22Rv1 (cell line): ENCODE data around the gene TMEM171.
A peak's percentile ranks its signal among the peaks of the same experiment; 100 is the strongest.

Experiments used
- H3K27ac ChIP-seq: fragments of 450-650 bp; 2 replicates; pipeline ENCODE4 v1.5.1; 2017
- ZFX ChIP-seq: fragments of 450-650 bp; IDR thresholded peaks from 2 replicates; pipeline ENCODE4 v1.6.1; 2017; ENCODE audit warnings: antibody characterized with exemption, borderline replicate concordance
- TF ChIP-seq, protein P1 (sequence below): fragments of 450-650 bp; IDR thresholded peaks from 2 replicates; pipeline ENCODE4 v1.5.1; 2017; ENCODE audit warnings: mild to moderate bottlenecking

Gene TMEM171, protein sequence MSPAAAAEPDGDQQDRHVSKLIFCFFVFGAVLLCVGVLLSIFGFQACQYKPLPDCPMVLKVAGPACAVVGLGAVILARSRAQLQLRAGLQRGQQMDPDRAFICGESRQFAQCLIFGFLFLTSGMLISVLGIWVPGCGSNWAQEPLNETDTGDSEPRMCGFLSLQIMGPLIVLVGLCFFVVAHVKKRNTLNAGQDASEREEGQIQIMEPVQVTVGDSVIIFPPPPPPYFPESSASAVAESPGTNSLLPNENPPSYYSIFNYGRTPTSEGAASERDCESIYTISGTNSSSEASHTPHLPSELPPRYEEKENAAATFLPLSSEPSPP

GRCh38 chr5:73120222-73121118, at the start of gene TMEM171:
TMEM171 (plus strand) TSS chr5:73120575; CDS start chr5:73123374, 2,799 bp downstream.
- peak within 1 kb of the TSS; percentile 32; the same call in 1 of the 2 replicates for H3K27ac ChIP-seq
- TF ChIP-seq ZFX: no peak
- TF ChIP-seq, protein P1, sequence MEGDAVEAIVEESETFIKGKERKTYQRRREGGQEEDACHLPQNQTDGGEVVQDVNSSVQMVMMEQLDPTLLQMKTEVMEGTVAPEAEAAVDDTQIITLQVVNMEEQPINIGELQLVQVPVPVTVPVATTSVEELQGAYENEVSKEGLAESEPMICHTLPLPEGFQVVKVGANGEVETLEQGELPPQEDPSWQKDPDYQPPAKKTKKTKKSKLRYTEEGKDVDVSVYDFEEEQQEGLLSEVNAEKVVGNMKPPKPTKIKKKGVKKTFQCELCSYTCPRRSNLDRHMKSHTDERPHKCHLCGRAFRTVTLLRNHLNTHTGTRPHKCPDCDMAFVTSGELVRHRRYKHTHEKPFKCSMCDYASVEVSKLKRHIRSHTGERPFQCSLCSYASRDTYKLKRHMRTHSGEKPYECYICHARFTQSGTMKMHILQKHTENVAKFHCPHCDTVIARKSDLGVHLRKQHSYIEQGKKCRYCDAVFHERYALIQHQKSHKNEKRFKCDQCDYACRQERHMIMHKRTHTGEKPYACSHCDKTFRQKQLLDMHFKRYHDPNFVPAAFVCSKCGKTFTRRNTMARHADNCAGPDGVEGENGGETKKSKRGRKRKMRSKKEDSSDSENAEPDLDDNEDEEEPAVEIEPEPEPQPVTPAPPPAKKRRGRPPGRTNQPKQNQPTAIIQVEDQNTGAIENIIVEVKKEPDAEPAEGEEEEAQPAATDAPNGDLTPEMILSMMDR: no peak

- TF ChIP-seq, protein P1: no peak
- no peak for TF ChIP-seq ZFX
Observed at GRCh38 chr5:73081093-73081492, 39.3 kb upstream of the TMEM171 start.

GRCh38 chr5:73088026-73088425, 32.3 kb upstream of the TMEM171 start:
- no peak overlapping the region for H3K27ac ChIP-seq
- TF ChIP-seq, protein P1: no peak
- no peak for TF ChIP-seq ZFX

More at GRCh38 chr5:73081093-73081492, 39.3 kb upstream of the TMEM171 start:
- H3K27ac ChIP-seq: no peak overlapping the region

DNA sequence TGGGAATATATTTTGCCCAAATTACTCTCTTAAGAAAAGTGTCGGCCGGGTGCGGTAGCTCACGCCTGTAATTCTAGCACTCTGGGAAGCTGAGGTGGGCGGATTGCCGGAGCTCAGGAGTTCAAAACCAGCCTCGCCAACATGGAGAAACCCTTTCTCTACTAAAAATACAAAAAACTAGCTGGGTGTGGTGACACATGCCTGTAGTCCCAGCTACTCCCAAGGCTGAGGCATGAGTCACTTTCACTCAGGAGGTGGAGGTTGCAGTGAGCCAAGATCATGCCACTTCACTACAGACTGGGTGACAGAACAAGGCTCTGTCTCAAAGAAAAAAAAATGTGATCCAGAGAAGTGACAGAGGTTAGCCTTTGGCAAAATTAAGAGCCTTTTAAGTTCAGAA, 26.4 kb upstream of the TMEM171 start:
- no peak overlapping the region for H3K27ac ChIP-seq
- no peak for TF ChIP-seq ZFX
- TF ChIP-seq, protein P1: no peak

DNA sequence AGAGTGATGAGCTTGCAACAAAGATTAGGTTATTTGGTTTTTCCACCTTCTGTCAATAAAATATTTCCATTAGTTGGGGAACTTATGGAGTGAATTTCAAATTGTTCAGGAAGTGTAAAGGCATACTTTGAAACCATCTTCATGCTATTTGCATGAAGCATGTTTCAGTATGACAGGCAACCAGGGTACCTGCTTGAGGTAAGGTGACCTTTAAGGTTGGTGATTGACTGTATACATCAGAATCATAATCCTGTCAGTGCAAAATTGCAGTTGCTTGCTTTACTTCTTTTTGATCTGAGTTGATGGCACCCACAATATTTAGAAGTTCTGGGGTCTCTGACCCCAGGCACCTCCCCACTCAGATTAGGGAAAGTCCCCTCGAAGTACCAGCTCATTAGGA, 26.0 kb upstream of the TMEM171 start:
- no peak overlapping the region for H3K27ac ChIP-seq
- TF ChIP-seq ZFX: no peak
- TF ChIP-seq, protein P1: no peak

DNA sequence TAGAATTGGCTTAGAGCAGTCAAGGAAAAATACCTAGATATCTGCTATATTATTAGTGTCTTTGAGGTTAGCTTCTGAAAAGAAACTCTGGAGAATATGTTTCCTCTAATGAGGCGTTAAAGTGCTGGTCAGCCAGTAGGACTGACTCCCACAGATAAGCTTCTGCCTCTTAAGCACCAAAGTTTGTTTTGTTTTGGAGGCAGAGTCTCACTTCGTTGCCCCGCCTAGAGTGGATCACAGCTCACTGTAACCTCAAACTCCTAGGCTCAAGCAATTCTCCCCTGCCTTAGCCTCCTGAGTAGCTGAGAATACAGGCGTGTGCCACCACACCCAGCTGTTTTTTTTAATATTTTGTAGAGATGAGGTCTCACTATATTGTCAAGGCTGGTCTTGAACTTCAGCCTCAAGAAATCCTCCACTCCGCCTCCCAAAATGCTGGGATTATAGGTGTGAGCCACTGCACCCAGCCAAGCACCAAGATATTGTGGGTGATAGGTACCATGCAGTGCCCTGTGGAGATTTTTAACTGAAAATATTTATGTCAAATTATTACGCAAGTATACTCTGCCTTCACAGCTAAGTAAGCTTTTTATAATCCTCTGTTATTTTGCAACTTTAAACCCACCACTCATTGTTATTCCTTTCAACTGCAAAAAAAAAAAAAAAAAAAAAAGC, 24.7 kb upstream of the TMEM171 start:
- TF ChIP-seq, protein P1: no peak
- TF ChIP-seq ZFX: no peak

More for the DNA sequence above, 24.7 kb upstream of the TMEM171 start:
- H3K27ac ChIP-seq: no peak overlapping the region
